Left kidney (tissue), 2 donors: ENCODE measurements around the gene TMEFF1. TPM values are rescaled to one million over a fixed set of nuclear protein-coding genes. Genes with fewer than 3 reads are reported as not detected.

Experiments used
- DNase-seq: peaks from one replicate; pipeline ENCODE4 v3.0.0-alpha.2; 2013
- polyA plus RNA-seq: library from polyadenylated mRNA; unstranded; fragments of 120-200 nt; gene quantifications from one replicate; pipeline ENCODE4 v1.2.1, GENCODE V29; 2013; ENCODE audit not compliant: insufficient read length

Gene TMEFF1
- polyA plus RNA-seq, 1 donor: 5.5 TPM

- no peak for DNase-seq
These were observed 26.9 kb upstream of the TMEFF1 start for GRCh38 chr9:100445903-100446549.

GRCh38 chr9:100447041-100447440 lies 25.9 kb upstream of the TMEFF1 start:
- DNase-seq: no peak

GRCh38 chr9:100448266-100448665 lies 24.7 kb upstream of the TMEFF1 start:
- no peak for DNase-seq

GRCh38 chr9:100449420-100449819 lies 23.5 kb upstream of the TMEFF1 start:
- no peak for DNase-seq

GRCh38 chr9:100452894-100453293 lies 20.1 kb upstream of the TMEFF1 start:
- DNase-seq: no peak

GRCh38 chr9:100455470-100455869 lies 17.5 kb upstream of the TMEFF1 start:
- DNase-seq: no peak

GRCh38 chr9:100457517-100457916 lies 15.4 kb upstream of the TMEFF1 start:
- no peak for DNase-seq

GRCh38 chr9:100459963-100460362 lies 13.0 kb upstream of the TMEFF1 start:
- no peak for DNase-seq

- DNase-seq: no peak
These were observed 7.7 kb upstream of the TMEFF1 start for GRCh38 chr9:100465274-100465673.

GRCh38 chr9:100465761-100466160 lies 7.2 kb upstream of the TMEFF1 start:
- no peak for DNase-seq

- no peak for DNase-seq
These were observed 6.6 kb upstream of the TMEFF1 start for GRCh38 chr9:100466171-100466828.

- DNase-seq: no peak
These were observed 6.1 kb upstream of the TMEFF1 start for GRCh38 chr9:100466829-100467221.

GRCh38 chr9:100468041-100468440 lies 4.9 kb upstream of the TMEFF1 start:
- no peak for DNase-seq

GRCh38 chr9:100472268-100472667 lies 681 bp upstream of the TMEFF1 start:
- no peak for DNase-seq

- DNase-seq: peak; percentile 46
These were observed 530 bp downstream of the TMEFF1 start for GRCh38 chr9:100473276-100474081.

- no peak for DNase-seq
These were observed 1.4 kb downstream of the TMEFF1 start for GRCh38 chr9:100474082-100474923.

- DNase-seq: no peak
These were observed 2.0 kb downstream of the TMEFF1 start for GRCh38 chr9:100474924-100475276.

GRCh38 chr9:100477241-100477640 lies 4.3 kb downstream of the TMEFF1 start:
- DNase-seq: no peak

- no peak for DNase-seq
These were observed 5.2 kb downstream of the TMEFF1 start for GRCh38 chr9:100478192-100478591.

- DNase-seq: no peak
These were observed 6.9 kb downstream of the TMEFF1 start for GRCh38 chr9:100479820-100480219.

GRCh38 chr9:100485196-100485595 lies 12.2 kb downstream of the TMEFF1 start:
- DNase-seq: no peak

- DNase-seq: no peak
These were observed 13.7 kb downstream of the TMEFF1 start for GRCh38 chr9:100486479-100487176.
